ENCODE measurements around the gene FNBP1. TPM values are rescaled to one million over a fixed set of nuclear protein-coding genes. Genes with fewer than 3 reads are reported as not detected.

Gene FNBP1
- total and polyA plus RNA-seq, 2 of the 13 experiments (the other 11 are each of a cell fraction or from before 2014, with no cell fraction given) = 5.4 to 19.5 TPM

- TF ChIP-seq CEBPB (IDR thresholded peaks at IDR 0.05; ENCODE audit: borderline replicate concordance, low read depth, low read length) = no peak
- no peak for TF ChIP-seq ZNF234 (CRISPR knock-in tag; conservative IDR thresholded peaks at IDR 0.05)
- TF ChIP-seq NFE2L2 (IDR thresholded peaks at IDR 0.05; ENCODE audit: low read length) = no peak
- no peak for TF ChIP-seq ZNF282 (IDR thresholded peaks at IDR 0.05; ENCODE audit: partially characterized antibody)
- TF ChIP-seq CREM (IDR thresholded peaks at IDR 0.05) = no peak
- no peak for TF ChIP-seq CREM (CRISPR knock-in tag; IDR thresholded peaks at IDR 0.05)
- TF ChIP-seq ZNF468 (CRISPR knock-in tag; IDR thresholded peaks at IDR 0.05) = no peak
- no peak for TF ChIP-seq ATF3 (CRISPR knock-in tag; IDR thresholded peaks at IDR 0.05)
- TF ChIP-seq NFATC3 (CRISPR knock-in tag; IDR thresholded peaks at IDR 0.05) = no peak
- TF ChIP-seq ZNF615 (CRISPR knock-in tag; IDR thresholded peaks at IDR 0.05; ENCODE audit: borderline replicate concordance) = no peak
- no peak for TF ChIP-seq SOX6 (IDR thresholded peaks at IDR 0.05)
- no peak for TF ChIP-seq SOX6 (CRISPR knock-in tag; IDR thresholded peaks at IDR 0.05)
- TF ChIP-seq ZBTB21 (CRISPR knock-in tag; IDR thresholded peaks at IDR 0.05) = no peak
- peak; percentile 68 for TF ChIP-seq ZFY (CRISPR knock-in tag; IDR thresholded peaks at IDR 0.05)
- no peak for TF ChIP-seq ZNF567 (CRISPR knock-in tag; IDR thresholded peaks at IDR 0.05; ENCODE audit: borderline replicate concordance)
- no peak for TF ChIP-seq FOXP4 (CRISPR knock-in tag; IDR thresholded peaks at IDR 0.05)
- no peak for TF ChIP-seq AFF4 (CRISPR knock-in tag; IDR thresholded peaks at IDR 0.05)
- no peak for TF ChIP-seq ZNF850 (CRISPR knock-in tag; conservative IDR thresholded peaks at IDR 0.05)
- TF ChIP-seq ATRX (CRISPR knock-in tag; IDR thresholded peaks at IDR 0.05; ENCODE audit: borderline replicate concordance) = no peak
- TF ChIP-seq MXD3 (CRISPR knock-in tag; IDR thresholded peaks at IDR 0.05) = peak; percentile 26; the same call in 1 of the 2 replicates
- TF ChIP-seq ZNF501 (CRISPR knock-in tag; IDR thresholded peaks at IDR 0.05) = peak; percentile 13; the same call in 1 of the 2 replicates
- TF ChIP-seq RBAK (CRISPR knock-in tag; IDR thresholded peaks at IDR 0.05) = 0 out of 2 replicates have a peak, but pooled peaks have one; percentile 23
- TF ChIP-seq KLF15 (CRISPR knock-in tag; IDR thresholded peaks at IDR 0.05; ENCODE audit: borderline replicate concordance) = no peak
- TF ChIP-seq GPBP1L1 (CRISPR knock-in tag; IDR thresholded peaks at IDR 0.05) = no peak
Measured at GRCh38 chr9:129885018-129885669, 157.8 kb downstream of the FNBP1 start (continued).
